ENCODE measurements around the gene RBPJL. TPM values are rescaled to one million over a fixed set of nuclear protein-coding genes. Genes with fewer than 3 reads are reported as not detected.

Gene RBPJL
- total RNA-seq, 1 donor from 2014 or later: not detected

GRCh38 chr20:45311589-45312211 is 5.1 kb downstream of the RBPJL start:
- ATAC-seq (peak; percentile 81), DNase-seq (ENCODE audit: low spot score) (peak; percentile 78)
- intact Hi-C loops (cut with DNase I): loop anchor here (10.0 kb wide), 2 partner anchors 133 to 453 kb away; no protein-coding TSS in a partner anchor

GRCh38 chr20:45312241-45312640 is 5.6 kb downstream of the RBPJL start:
- DNase-seq (ENCODE audit: low spot score) (no peak), ATAC-seq (no peak)
- intact Hi-C loops (cut with DNase I): loop anchor here (10.0 kb wide), 2 partner anchors 133 to 453 kb away; no protein-coding TSS in a partner anchor

GRCh38 chr20:45313065-45313695 is 6.5 kb downstream of the RBPJL start:
- ATAC-seq (no peak), DNase-seq (ENCODE audit: low spot score) (no peak)
- intact Hi-C loops (cut with DNase I): loop anchor here (10.0 kb wide), 2 partner anchors 132 to 452 kb away; no protein-coding TSS in a partner anchor

- ATAC-seq (no peak), DNase-seq (ENCODE audit: low spot score) (no peak)
- intact Hi-C loops (cut with DNase I): loop anchor here (10.0 kb wide), 2 partner anchors 131 to 451 kb away; no protein-coding TSS in a partner anchor
These were observed 7.3 kb downstream of the RBPJL start for GRCh38 chr20:45313943-45314342.

DNA sequence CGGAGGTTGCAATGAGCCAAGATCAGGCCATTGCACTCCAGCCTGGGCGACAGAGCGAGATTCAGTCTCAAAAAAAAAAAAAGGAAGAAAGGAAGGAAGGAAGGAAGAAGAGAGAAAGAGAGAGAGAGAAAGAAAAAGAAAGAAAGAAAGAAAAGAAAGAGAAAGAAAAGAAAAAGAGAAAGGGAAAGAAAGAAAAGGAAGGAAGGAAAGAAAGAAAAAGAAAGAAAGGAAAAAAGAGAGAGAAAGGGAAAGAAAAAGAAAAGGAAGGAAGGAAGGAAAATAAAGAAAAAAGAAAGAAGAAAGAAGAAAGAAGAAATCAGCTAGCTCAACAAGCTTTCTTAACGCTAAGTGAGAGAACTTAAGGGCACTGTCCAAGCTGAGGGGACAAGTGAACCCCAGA is 9.0 kb downstream of the RBPJL start:
- DNase-seq (ENCODE audit: low spot score) (no peak), ATAC-seq (no peak)
- intact Hi-C loops (cut with DNase I): loop anchor here (10.0 kb wide), 2 partner anchors 129 to 449 kb away; no protein-coding TSS in a partner anchor

DNA sequence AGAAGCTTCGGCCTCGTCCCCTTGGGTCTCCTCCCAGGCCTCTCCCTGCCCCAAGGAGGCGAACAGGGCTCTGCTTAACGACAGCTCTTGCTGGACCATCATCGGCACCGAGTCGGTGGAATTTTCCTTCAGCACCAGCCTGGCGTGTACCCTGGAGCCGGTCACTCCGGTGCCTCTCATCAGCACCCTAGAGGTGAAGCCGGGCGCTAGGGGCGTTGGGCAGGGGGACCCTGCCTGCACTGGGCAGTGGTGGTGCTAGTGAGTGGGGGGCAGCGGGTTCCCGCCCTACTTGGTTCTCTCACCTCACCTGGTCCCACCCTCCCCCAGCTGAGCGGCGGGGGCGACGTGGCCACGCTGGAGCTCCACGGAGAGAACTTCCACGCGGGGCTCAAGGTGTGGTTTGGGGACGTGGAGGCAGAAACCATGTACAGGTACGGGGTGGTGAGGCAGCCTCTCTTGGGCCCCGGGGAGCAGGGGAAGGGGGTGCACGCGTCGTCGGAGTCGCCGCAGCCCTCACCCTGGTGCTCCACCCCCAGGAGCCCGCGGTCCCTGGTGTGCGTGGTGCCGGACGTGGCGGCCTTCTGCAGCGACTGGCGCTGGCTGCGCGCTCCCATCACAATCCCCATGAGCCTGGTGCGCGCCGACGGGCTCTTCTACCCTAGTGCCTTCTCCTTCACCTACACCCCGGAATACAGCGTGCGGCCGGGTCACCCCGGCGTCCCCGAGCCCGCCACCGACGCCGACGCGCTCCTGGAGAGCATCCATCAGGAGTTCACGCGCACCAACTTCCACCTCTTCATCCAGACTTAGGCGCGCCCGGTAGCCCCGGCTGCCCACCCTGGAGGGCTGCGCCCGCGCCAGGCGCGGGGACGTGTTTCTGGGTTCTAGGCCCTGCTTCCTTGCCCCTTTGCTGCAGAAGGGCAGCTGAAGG is 9.8 kb downstream of the RBPJL start:
- no peak for DNase-seq (ENCODE audit: low spot score)

DNA sequence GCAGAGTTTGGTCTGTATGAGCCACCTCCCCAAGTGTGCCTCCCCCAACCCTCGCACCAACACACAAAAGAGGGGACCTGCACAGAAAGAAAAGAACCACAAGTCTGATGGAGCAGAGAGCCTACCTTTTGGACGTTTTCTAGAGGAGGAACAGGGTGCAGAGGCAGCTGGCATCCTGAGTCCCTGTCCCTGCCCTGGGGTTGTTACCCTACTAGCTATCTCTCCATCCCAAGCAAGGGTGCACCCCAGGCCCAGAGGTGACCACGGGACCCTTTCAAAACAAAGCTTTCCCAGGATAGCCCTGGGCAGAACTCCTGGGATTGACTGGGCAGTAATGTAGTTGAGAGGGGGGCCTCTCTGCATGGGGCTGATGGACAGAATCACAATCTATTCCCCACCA is 11.2 kb downstream of the RBPJL start:
- ATAC-seq (no peak), DNase-seq (ENCODE audit: low spot score) (no peak)
- intact Hi-C loops (cut with DNase I): loop anchor here (10.0 kb wide), 2 partner anchors 127 to 447 kb away; no protein-coding TSS in a partner anchor

More for the DNA sequence above, 9.8 kb downstream of the RBPJL start:
- intact Hi-C loops (cut with DNase I): loop anchor here (10.0 kb wide), 2 partner anchors 128 to 448 kb away; no protein-coding TSS in a partner anchor
- ATAC-seq: no peak

GRCh38 chr20:45318386-45318939 is 11.8 kb downstream of the RBPJL start:
- ATAC-seq (no peak), DNase-seq (ENCODE audit: low spot score) (no peak)
- intact Hi-C loops (cut with DNase I): loop anchor here (10.0 kb wide), 2 partner anchors 126 to 446 kb away; no protein-coding TSS in a partner anchor

GRCh38 chr20:45318948-45319347 is 12.3 kb downstream of the RBPJL start:
- DNase-seq (ENCODE audit: low spot score) (no peak), ATAC-seq (no peak)
- intact Hi-C loops (cut with DNase I): loop anchor here (10.0 kb wide), 2 partner anchors 126 to 446 kb away; no protein-coding TSS in a partner anchor

- no peak for DNase-seq (ENCODE audit: low spot score)
- intact Hi-C loops (cut with DNase I): no loop called here
- ATAC-seq: no peak
These were observed 14.4 kb downstream of the RBPJL start for GRCh38 chr20:45320948-45321595.

DNA sequence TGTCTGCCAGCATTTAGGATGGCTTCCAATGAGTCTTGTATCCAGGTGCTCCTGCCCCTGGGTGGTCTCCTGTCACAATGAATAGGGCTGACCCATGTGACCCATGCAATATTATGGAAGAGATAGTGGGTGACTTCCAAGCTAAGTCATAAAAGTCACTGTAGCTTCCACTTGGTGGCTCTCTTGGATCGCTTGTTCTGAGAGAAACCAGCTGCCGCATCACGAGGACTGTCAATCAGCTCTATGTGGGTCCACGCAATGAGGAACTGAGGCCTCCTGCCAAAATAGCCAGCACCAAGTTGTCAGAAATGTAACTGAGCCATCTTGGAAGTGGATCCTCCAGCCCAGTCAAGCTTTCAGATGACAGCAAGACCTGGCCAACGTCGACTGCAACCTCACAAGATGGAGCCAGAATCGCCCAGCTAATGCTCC is 16.3 kb downstream of the RBPJL start:
- intact Hi-C loops (cut with DNase I): no loop called here
- ATAC-seq (peak; percentile 82), DNase-seq (ENCODE audit: low spot score) (no peak)

DNA sequence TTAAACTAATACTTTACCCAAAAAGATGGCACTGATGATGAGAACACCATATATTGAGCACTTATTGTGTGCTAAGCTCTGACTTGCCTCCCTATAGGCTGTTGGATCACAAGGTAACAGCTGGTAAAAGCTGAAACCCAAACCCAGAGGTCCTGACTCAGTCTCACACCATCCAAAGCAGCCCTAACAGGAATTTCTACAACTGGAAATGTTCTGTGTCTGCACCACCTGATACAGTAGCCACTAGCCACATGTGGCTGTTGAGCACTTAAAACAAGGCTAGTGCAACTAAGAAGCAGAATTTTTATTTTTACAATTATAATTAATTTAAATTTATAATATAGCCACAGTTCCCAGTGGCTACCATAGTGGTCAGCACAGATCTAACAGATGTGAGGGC is 17.1 kb downstream of the RBPJL start:
- no peak for DNase-seq (ENCODE audit: low spot score)
- intact Hi-C loops (cut with DNase I): no loop called here
- no peak for ATAC-seq

DNA sequence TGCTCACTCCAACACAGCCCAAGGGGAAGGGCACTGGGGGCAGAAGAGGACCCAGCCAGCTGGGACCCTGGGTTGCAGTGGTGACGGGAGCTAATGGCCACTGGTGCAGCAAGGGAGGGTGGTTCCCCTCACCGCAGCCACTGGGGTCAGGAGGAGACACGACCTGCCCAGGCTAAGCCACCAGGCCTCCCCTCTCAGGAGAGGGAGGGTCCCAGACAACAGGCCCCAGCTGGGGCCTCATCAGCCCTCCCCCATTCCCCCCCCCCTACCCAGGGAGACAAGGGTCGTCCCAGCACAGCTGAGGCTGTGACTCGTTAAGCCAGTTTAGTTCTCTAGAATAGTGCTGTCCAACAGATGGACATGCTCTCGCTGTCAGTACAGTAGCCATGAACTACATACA is 18.7 kb downstream of the RBPJL start:
- DNase-seq (ENCODE audit: low spot score) (no peak), ATAC-seq (no peak)
- intact Hi-C loops (cut with DNase I): no loop called here

DNA sequence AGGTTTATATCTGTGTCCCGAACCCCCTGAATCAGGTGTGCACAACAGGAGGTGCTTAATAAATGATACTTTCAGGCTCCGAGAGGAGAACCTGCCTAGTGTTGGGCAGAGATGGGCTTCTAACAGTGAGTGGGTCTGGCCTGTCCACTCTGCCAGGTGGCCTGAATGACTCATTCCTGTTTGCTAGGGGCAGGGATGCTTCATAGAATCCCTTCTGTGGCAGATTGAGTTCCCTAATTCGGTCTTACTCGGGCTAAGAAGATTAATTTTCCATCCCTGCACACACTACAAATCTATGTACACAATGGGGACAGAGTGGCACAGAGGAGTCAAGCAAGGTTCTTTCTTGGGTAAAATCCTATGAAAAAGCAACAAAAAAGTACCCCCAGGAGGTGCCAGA is 21.8 kb downstream of the RBPJL start:
- ATAC-seq (no peak), DNase-seq (ENCODE audit: low spot score) (no peak)
- intact Hi-C loops (cut with DNase I): no loop called here

- intact Hi-C loops (cut with DNase I): no loop called here
- DNase-seq (ENCODE audit: low spot score) (no peak), ATAC-seq (no peak)
These were observed 23.1 kb downstream of the RBPJL start for GRCh38 chr20:45329497-45330319.

GRCh38 chr20:45330476-45330875 is 23.8 kb downstream of the RBPJL start:
- intact Hi-C loops (cut with DNase I): no loop called here
- no peak for DNase-seq (ENCODE audit: low spot score)
- no peak for ATAC-seq

DNA sequence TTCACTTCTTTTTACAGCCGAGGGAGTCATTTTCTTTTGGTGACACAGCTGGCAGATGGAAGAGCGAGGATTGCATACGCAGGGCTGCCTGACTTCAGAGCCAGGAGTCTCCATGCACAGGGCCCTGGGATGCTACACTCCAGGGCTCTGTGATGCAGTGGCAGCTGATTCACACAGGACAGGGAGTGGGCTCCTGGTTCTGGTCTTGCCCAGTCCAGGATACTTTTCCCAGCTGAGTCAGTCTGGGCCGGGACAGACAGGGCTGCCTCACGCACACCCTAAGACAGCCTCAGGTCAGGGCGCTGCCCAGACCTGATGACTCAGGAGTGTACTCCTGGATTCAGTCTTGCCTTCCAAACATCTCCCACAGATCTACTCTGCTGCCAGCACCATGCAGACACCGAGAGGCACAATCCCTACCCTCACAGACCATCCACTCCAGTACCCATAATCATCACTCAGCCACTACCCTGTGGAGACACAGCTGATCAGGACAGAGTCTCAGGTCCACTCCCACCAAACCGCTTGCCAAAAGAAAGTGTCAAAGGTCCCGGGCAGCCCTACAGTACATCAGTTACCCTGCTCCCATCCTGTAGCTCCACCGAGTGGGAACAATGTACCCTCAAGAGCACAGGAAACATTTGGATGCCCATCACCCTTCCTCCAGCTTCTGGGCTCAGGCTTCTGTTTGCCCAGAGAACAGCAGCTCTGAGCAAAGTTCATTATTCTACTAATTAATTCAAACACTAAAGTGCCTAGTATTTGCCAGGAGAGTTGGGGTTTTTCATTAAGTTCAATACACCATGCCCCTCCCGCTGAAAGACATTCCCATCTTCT is 30.1 kb downstream of the RBPJL start:
- DNase-seq (ENCODE audit: low spot score) (no peak), ATAC-seq (peak; percentile 67)
- intact Hi-C loops (cut with DNase I): no loop called here

All from sciatic nerve (tissue), 2 donors.